Measurements from ENCODE around the gene PRUNE1. TPM values are rescaled to one million over a fixed set of nuclear protein-coding genes. Genes with fewer than 3 reads are reported as not detected.

Gene PRUNE1, protein sequence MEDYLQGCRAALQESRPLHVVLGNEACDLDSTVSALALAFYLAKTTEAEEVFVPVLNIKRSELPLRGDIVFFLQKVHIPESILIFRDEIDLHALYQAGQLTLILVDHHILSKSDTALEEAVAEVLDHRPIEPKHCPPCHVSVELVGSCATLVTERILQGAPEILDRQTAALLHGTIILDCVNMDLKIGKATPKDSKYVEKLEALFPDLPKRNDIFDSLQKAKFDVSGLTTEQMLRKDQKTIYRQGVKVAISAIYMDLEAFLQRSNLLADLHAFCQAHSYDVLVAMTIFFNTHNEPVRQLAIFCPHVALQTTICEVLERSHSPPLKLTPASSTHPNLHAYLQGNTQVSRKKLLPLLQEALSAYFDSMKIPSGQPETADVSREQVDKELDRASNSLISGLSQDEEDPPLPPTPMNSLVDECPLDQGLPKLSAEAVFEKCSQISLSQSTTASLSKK
- 3.5 and 5.6 TPM in 2 replicates for total RNA-seq

DNA sequence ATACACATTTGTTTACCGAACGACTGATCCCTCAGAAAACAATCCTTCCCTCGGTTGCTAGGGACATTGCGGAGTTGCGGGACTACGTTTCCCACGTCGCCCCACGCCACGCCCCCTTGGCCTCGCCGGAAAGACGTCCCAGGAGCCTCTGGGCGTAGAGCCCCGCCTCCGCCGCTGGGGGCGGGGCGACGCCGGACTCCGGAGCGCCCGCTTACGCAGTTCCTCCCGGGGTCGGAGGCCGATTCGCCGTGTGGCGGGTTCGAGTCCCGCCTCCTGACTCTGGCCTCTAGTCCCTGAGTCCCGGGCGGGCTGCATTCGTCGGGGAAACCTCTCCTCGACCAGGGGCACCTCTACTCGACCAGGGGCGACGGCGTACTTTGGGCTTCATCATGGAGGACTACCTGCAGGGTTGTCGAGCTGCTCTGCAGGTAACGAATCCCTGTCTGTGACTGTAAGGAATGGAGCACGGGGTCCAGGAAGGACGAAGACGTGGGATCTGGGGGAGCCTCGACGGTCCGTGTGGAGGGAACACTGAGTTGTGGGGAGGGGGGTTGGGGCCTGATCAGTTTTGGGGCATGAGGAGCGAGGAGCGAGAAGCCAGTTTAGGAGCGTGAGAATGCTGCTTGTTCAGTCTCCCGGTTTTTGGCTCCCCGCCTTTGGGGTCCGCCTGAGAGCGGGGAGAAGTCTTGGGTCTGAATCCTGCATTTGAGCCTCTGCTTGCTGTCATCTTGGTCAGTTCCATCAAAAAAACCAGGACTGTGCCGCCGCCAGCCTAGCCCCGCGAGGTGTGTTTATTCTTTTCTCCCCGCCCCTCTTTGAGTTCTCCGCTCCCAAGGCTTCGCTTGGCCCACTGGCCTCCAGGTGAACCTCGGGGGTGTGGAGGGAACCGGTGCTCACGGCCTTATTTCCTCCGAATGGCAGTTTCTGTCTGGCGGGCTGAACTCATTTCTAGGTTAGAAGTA is at the start of gene PRUNE1:
Gene PRUNE1, plus strand, starts transcription at position 206 of the 962 bp plus-strand sequence. Its CDS starts 184 bp downstream, at position 390.
- DNase-seq (ENCODE audit: low read depth in 2 of 2) = peak; percentile 99

GRCh38 chr1:150960646-150961045 is 47.6 kb upstream of the PRUNE1 start:
- no peak for DNase-seq (ENCODE audit: low read depth in 2 of 2)

- no peak for DNase-seq (ENCODE audit: low read depth in 2 of 2)
Observed at GRCh38 chr1:150961756-150962155, 46.5 kb upstream of the PRUNE1 start.

DNA sequence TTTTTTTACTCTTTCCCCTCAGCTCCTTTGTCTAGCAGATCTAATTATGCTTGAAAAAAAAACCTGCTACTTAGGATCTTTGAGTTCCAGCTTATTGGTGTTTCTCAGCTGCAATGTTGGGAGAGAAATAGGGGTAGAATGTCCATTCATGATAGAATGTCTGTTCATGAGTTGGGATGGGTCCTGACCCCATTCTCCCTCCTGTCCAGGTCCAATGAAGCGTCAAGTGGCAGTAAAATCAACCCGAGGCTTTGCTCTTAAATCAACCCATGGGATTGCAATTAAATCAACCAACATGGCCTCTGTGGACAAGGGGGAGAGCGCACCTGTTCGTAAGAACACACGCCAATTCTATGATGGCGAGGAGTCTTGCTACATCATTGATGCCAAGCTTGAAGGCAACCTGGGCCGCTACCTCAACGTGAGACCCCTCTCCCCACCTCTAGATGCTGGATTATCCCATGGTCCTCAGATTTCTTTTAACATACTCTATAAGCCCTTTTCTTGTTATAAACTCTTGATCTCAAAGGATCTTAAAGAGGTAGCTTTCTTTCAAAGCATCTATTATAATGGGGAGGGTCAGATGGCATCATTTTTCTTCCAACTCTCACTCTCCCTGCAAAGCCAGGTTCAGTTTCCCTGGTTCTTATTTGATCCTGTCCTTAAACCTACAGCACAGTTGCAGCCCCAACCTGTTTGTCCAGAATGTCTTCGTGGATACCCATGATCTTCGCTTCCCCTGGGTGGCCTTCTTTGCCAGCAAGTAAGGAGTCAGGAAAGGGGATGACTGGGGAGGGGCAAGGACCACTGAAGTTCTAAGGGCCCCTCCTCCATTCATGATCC is 44.7 kb upstream of the PRUNE1 start:
- no peak for DNase-seq (ENCODE audit: low read depth in 2 of 2)

DNA sequence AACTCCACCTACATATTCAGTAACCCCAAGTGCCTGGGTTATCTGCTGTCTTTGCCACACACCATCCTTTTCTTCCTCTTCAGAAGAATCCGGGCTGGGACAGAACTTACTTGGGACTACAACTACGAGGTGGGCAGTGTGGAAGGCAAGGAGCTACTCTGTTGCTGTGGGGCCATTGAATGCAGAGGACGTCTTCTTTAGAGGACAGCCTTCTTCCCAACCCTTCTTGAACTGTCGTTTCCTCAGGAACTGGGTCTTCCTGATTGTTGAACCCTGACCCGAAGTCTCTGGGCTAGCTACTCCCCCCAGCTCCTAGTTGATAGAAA is 44.1 kb upstream of the PRUNE1 start:
- no peak for DNase-seq (ENCODE audit: low read depth in 2 of 2)

DNA sequence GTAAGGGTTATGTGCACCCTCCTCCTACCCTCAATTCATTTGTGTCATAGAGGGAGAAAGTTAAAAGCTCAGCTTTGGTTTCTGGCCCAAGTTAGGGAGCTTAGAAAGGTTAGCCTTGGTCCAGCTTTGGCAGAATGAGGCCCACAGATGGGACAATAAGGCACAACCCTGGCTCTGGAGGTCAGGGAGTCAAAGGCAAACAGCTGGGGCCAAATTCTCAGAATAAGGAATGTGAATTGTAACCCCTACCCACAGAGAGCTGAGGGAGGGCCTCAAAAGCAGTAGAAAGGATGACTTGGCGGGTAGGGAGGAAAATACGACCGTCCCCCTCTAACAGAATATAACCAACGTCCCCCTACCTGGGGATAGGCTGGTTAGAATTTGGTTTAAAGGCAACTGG is 42.6 kb upstream of the PRUNE1 start:
- no peak for DNase-seq (ENCODE audit: low read depth in 2 of 2)

DNA sequence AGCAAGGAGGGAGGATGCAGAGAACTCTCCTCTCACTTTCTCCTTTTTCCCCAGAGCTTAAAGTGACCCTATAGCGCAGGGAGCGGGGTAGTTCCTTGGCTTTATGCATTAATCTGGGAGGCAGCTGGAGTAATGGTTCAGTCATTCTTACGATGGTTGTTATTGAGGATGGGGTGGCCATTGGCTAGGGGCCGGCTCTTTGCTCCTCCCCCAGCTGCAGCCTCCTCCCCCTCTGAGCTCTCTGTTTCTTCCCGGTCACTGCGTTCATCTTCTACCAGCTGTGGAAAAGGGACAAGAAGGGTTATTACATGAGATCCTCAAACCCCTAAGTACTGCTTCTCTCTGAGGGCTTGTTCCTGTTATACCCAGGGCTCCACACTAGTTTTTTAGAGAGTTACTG is 42.2 kb upstream of the PRUNE1 start:
- no peak for DNase-seq (ENCODE audit: low read depth in 2 of 2)

DNA sequence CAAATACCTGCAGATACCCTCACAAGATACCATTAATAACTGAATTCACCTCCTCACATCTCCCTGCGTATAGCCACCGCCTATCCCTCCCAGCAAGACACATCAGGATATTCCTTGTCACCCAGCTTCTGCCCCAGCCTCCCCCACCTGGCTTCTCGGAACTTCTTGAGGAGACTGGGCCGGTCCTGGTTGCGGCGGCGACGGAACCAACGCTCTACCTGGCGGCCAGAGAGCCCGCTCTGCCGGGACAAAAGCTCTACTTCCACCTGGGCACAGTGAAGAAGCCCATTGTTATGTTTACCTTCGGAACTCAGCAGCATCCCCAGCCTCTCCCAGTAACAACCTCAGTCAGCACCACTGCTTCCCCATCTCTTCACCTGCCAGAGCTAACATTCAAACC is 40.3 kb upstream of the PRUNE1 start:
- no peak for DNase-seq (ENCODE audit: low read depth in 2 of 2)

- no peak for DNase-seq (ENCODE audit: low read depth in 2 of 2)
Observed at GRCh38 chr1:150968491-150968890, 39.8 kb upstream of the PRUNE1 start.

DNA sequence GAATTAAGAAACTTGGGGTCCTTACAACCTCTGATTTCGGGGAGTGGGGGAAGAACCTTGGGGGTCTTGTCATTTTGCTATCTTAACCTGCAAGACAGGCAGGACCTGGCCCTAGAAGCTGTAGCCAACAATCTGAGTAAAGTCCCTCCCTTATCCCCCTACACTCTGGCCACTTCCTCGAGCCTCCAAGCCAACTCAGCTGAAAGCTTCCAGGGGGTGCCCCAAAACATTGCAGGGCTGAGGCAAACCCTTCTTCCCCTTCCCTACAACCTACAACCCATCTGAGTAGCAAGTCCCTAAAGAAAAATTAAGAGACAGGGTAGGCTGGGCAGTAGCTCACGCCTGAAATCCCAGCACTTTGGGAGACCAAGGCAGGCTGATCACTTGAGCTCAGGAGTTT is 38.6 kb upstream of the PRUNE1 start:
- no peak for DNase-seq (ENCODE audit: low read depth in 2 of 2)

- peak in 1 of 2 donors; percentile 13 for DNase-seq (ENCODE audit: low read depth in 2 of 2)
Observed at GRCh38 chr1:150970808-150971582, 37.3 kb upstream of the PRUNE1 start.

- DNase-seq (ENCODE audit: low read depth in 2 of 2) = no peak
Observed at GRCh38 chr1:150971583-150972416, 36.4 kb upstream of the PRUNE1 start.

DNA sequence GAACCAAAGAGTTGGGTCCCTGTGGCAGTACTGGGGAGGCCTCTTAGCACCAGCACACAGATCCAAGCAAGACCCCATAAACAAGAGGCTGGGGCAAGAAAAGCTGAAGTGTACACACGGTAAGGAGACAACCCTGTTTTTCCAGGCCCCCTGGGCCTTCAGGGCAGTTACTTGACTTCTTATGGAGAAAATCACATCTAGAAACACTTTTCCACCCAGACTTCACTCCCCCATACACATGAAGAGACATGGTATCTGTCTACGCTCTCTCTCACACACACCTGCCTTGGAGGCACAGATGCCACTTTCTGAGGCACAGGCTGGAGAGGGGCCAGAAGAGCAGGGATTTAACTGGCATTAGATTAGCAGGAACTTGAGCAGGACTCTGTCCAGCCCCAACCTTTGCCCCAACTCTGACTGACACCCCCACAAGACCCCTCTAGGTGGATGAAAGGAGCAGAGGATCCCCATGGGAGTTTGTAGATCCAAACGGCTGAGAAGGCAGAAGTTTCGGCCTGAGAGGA is 35.8 kb upstream of the PRUNE1 start:
- DNase-seq (ENCODE audit: low read depth in 2 of 2) = no peak

DNA sequence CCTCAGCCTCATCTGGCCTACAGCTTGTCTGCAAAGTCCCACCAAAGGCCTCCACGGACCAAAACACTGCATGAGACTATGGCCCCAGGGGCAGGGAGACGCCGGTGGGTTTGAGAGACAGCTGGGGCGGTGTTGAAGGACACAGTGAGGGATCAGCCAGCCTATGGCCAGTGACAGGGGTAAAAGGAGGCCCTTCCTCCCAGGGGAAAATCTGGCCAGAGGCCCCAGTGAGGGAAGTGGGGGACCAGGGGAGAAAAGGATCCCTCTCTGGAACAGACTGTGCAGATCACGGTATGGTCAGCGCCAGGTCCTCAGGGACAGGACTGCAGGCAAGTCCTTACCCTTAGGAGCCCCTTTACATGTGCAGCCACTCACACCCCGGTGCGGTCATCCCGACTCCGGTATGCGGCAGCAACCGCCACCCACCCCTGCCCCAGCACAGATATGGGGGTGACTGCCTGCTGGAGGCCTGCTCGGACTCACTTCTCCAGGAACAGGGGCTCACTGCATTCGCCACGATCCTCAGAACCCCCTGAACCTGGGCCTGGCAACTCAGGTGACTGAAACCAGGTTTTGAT is 34.9 kb upstream of the PRUNE1 start:
- peak; percentile 24 to 30 for DNase-seq (ENCODE audit: low read depth in 2 of 2)

GRCh38 chr1:150973836-150974579 is 34.2 kb upstream of the PRUNE1 start:
- DNase-seq (ENCODE audit: low read depth in 2 of 2) = peak; percentile 44 to 49

GRCh38 chr1:150974580-150975478 is 33.4 kb upstream of the PRUNE1 start, which contains the start of gene CERS2:
Gene CERS2 (minus strand): TSS chr1:150974835. CDS start chr1:150969090, 5,745 bp downstream.
- DNase-seq (ENCODE audit: low read depth in 2 of 2) = peak; percentile 82 to 87

- DNase-seq (ENCODE audit: low read depth in 2 of 2) = no peak
Observed at GRCh38 chr1:150976401-150976821, 31.8 kb upstream of the PRUNE1 start.
